GM21529 (cell line): ENCODE measurements around the gene HOXA3.

Source experiments
- ATAC-seq: cut with Tn5 transposase; IDR thresholded peaks from one replicate; pipeline ENCODE4 v1.9.1; 2021; ENCODE audit not compliant: unreplicated experiment

Gene HOXA3

DNA sequence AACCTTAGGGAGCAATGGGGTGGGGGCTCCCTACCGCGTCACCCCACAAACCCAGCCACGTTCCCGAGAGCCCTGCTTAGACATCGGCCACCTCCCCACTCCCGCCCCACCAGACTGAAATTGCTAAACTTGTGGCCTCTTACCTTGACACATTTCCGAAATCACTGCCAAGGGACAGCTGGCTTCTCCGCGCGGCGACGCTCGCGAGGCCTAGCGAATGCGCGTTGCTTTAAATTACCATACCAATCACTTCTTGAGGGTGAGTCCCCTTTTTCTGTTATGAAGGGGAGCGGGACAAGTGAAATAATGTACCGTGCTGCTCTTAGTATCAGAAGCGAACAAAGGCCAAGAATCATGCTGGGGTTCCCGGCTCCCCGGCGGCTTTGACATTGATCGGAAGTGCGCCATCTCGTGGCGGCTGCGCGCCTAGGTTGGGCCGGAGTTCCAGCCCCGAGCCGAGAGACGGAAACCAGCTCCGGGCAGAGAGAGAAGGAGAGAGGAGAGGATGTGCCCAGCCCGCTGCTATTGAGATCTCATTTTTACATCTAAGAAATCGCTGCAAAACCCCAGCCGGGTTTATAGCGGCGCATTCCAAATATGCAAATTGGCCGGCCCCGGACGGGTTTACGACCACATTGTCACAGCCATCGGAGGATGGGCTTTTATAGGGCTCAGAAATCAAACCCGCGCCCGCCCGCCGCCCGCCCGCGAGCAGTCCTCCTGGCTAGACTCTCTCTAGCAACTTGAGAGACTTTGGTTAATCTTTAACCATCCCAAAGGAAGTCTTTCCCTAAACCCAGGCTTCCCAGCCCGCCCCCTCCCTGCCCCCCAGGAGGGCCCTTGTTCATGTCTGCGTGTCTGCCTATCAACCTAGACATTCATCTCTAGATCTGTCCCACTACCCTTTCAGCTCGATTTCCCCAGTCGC lies 27.4 kb upstream of the HOXA3 start:
- no peak for ATAC-seq

- no peak for ATAC-seq
Observed at GRCh38 chr7:27179030-27179429, 26.6 kb upstream of the HOXA3 start.

GRCh38 chr7:27178366-27178765 lies 26.0 kb upstream of the HOXA3 start:
- ATAC-seq, result no peak

GRCh38 chr7:27177795-27178320 lies 25.5 kb upstream of the HOXA3 start:
- ATAC-seq, result no peak

DNA sequence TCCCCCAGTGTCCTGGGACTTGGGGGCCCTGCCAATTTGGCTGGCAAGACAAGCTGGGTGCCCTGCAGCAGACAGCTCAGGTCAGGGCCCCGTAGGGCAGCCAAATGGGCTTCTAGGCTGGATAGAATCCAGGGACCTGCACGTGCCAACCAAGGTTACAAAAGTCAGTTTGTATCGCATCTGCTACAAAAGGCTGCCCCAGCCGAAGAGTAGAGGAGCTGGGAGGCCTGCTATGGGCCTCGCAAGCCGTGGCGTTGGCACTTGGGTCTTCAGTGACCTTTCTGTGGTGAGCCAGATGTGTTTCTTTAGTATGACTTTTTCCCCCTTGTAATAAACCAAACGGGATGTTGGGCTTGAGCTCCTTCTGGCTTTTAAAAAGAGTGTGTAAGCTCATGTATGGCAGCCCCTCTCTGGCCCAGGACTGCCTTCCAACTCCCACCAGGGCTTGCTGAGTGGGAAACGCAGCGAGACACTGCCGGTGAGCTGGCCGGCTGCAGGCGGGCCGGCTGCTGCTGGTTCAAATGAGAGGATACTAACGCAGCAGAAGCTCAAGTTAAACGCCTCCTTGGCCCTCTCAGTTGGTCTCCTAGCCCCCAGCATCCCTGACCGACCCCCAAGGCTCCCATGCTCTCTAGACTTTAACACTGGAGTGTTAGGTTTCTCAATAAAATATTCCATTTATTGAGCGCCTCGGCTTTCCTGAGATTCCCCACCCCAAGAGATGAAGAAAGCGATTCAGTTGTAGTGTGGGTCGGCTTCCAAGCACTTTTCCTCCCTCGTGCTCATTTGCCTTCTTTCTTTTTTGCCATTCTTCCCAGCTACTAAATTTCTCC lies 24.8 kb upstream of the HOXA3 start:
- ATAC-seq, result no peak

DNA sequence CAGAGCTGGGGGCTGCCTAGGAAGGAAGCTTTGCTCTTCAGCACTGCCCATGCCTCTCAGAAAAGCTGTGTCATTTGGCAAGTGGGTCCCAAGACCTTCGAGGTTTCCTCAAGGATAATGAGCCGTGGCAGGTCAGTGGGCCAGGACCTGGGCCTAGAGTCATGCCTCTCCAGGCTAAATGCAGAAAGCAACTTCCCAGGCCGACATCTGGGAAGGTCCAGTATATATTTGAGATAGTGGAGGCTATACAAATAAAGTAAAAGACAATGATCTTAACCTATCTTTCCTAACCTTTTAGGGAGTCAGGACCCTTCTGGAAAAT lies 24.1 kb upstream of the HOXA3 start:
- ATAC-seq, result no peak

DNA sequence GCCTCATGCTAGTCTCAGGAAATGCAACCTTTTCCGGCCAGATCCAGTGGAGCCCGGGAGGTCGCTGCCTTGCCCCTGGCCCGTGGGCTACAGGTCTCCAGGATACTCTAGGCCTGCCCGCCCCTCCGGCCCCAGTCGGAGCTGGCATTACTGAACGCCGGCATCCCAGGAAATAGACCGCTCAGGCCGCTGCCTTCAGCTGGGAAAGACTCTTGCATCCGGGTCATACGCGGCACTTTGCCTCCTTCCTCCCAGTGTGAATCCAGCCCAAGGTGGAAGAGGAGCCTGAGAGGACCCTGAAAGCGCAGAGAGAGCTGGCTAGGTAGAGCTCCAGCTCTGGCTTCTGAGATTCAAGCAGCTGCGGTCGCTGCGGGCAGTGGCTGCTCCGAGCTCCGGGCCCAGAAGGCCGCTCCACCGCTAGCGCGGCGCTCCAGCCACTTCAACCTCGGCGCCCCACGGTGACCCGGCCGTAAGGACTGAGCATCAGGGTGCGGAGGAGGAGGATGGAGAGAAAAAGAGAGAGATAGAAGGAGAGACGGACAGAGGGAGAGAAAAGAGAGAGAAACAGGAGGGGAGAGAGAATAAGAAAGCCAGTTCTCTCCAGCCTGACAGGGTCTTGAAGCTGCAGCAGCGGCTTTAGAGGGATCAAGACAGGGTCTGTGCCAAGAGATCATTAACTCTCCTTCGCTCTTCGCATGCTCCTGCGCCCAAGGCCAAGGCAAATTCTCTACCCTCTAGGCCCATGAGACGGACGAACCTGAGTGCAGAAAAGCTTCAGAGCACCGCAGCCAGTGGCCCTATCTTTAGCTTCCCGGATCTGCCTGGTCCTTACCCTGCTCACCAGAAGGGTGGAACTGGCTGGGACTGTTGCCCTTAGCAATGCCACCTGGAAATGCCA lies 23.5 kb upstream of the HOXA3 start:
- no peak for ATAC-seq

DNA sequence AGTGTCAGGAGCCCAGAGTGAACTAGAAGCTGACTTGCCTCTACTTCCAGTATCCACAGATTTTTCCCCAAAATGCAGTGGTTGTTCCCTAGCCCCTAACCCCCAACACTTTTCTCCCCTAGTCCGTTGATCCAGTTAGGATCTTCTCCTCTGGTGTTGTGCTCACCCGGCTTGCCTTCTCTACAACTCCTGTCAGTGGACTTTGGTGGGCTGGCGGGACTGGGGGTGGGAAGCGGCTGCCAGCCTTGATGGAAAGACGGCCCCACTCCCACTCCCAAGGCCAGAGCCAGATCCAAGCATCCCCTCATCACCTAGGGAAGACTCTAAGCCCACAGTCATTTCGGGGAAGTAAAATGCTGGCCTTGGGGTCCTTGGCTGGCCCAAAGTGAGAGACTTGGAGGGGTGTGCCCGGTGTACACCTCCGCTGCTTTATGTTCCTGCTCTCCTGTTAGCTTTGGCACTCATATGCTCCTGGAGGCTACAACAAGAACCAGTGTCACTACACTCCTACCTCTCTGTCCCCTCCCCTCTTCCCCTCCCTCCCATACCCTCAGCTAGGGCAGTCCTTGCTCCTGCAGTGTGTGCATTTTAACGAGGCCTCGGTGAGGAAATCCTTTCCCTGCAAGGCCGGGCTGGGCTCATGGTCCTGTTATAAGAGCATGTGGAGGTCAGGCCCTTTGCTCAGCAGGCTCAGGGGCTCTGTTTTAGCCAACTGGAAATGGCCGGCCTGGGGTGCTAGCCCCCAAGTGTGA lies 22.7 kb upstream of the HOXA3 start:
- no peak for ATAC-seq

DNA sequence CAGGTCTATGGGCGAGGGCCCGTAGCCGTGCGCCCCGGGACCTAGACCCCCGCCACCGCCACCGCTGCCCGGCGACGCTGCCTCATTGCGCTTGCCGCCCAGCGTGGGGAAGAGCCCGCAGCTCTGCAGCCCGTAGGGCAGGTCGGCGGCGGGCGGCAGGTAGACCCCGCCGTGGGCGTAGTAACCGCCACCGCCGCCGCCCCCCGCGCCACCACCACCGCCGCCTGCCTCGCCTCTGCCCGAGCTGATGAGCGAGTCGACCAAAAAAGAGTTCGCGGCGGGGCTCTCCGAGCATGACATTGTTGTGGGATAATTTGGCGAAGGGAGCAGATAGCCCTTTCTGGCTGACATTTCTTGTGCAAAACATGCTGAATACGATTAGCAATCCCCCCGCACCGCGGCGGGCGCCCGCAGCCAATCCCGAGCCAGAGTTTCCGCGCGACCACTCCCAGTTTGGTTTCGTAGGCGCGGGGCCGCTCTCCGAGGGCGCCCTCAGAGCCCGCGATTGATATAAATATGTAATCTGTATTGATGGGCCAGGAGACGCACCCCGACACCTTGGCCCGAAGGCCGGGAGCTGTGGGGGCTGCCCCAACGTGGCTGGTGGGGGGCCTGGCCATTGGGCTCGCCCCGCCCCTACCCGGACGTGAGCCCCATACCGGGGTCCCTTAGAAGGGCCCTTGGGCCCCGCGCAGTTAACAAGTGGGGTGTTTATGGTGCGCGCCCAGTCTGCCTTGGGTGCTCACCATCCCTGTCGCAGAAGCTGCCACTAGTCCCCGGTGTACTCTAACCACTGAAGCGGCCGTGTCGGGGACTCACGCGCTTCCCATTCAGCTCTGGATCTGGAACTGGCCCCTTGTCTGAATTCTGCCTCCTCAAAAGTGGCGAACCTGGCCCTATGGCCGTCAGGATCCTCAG lies 21.8 kb upstream of the HOXA3 start, which contains the start of gene HOXA10:
Gene HOXA10 (minus strand): TSS at position 365 of the 918 bp plus-strand sequence. CDS start 14 bp downstream, at position 351.
- ATAC-seq, result no peak

DNA sequence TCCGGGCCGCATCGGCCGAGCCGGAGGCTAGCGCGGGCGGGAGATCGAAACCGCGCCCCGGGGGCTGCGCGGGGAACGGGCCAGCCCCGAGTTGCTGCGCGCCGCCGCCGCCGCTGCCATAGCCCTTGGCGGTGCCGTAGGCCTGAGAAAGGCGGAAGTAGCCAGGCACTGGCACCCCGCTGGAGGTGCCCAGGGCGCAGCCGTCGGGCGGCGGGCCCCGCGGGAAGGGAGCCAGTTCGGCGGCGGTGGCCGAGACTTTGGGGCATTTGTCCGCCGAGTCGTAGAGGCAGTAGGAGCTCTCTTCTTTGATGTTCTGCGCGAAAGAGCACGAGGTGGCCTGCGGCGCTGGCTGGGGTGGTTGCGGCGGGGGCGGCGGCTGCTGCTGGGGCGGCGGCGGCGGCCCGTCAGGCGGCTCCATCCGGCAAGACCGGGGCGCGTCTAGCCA lies 21.1 kb upstream of the HOXA3 start:
- no peak for ATAC-seq

DNA sequence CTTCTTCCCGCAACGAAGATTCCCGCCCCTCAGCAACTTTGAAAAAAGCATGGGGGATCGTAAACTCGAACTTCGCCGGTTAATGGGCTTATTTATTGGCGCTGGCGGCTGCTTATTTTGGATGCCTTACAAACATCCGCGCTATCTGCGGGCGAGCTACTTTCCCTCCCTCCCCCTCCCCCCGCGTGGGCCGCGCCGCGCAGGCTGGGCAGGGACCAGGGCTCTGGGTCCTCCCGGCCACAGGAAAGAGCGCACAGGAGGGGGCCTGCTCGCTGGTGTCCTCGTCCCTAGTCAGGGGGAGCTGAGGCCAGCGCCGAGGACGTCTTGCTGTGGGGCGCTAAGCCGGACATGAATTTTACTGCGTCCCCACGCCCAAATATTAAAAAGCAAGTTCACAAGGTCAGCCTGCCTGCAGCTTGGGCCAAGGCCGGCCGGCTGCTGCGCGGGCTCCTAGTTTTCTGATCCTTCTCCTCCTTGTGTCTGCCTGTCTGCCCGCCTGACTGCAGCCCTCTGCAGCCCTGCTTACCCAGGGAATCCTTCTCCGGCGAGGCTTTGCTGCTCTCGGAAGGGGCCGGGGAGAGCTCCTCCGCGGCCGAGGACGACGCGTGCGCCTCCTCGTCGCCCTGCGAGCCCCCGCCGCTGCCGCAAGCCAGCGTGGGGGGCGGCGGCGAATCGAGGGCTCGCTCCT lies 20.6 kb upstream of the HOXA3 start:
- no peak for ATAC-seq

DNA sequence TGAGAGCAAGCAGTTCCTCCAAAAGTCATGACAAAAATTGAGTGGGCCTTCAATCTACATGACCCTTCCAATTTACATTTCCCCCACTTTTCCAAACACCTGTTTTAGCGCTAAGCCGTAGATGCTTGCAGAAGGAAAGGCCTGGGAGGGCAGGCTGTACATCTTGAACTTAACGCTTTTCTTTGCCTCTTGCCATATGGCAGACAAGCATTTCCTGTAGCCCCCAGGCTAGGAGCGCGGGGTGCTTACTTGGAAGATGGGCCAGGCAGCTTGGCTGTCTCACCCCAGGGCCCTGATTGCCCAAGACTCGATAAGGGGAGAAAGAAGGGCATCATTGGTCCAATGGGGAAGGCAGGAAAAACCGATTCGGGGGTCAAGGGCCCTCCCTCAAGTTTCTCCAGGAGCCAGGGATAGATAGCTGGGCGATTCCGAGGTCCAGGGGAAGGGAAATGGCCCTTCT lies 20.0 kb upstream of the HOXA3 start:
- no peak for ATAC-seq

GRCh38 chr7:27171637-27172314 lies 19.4 kb upstream of the HOXA3 start:
- no peak for ATAC-seq

DNA sequence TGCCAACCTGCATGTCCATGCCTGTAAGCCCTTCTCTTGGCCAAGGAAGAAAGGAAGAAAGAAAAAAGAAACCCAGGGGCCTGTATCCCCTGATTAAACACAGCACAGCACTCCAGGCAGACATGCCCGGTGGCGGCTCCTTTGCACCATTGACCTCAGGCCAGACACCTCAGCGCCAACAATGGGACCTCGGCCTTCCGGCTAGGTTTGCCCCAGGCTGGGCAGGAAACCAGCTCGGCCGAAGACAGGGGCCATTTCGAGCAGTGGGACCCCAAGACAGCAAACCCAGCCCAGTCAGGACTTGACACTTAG lies 18.9 kb upstream of the HOXA3 start:
- no peak for ATAC-seq

- ATAC-seq, result no peak
Observed at GRCh38 chr7:27170426-27171324, 18.3 kb upstream of the HOXA3 start.

GRCh38 chr7:27169658-27170425 lies 17.5 kb upstream of the HOXA3 start:
- ATAC-seq, result no peak
